GM12801 (cell line): ENCODE measurements around the gene COL19A1.

Experiments used
- TF ChIP-seq, protein P1 (sequence below): IDR thresholded peaks from one replicate; pipeline ENCODE4 v1.5.1; 2011; ENCODE audit warnings: control low read depth; ENCODE audit not compliant: insufficient read length; ENCODE audit errors: extremely low read depth

The COL19A1 gene

DNA sequence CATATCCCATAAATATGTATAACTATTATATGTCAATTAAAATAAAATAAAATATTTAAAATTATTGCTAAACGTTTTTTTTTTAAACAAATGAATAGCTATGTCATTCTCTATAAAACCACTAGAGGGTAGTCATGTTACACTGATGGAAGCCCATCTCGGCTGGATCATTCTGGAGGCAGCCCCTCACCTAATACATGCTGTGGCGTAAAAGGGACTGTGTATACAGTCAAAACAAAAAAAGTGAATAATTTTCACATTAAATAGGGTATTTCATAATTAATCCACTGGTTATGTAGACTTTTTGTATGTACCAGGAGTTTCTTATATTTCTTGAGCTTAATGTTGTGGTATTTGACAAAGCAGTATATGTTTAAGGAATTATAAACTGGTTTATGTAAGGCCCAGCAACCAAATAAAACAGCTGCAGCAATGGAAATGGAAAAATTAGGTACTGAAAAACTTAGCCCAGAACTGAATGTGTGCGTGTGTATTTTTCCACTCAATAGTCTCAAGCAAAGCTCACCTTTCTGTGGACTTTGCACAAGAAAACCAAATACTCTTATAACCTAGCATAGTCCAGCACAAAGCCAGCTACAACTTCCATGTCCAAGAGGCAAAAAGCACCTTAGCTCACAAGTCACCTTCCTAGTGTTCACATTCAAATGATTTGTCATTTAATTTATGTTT lies 354.8 kb downstream of the COL19A1 start:
- TF ChIP-seq, protein P1, sequence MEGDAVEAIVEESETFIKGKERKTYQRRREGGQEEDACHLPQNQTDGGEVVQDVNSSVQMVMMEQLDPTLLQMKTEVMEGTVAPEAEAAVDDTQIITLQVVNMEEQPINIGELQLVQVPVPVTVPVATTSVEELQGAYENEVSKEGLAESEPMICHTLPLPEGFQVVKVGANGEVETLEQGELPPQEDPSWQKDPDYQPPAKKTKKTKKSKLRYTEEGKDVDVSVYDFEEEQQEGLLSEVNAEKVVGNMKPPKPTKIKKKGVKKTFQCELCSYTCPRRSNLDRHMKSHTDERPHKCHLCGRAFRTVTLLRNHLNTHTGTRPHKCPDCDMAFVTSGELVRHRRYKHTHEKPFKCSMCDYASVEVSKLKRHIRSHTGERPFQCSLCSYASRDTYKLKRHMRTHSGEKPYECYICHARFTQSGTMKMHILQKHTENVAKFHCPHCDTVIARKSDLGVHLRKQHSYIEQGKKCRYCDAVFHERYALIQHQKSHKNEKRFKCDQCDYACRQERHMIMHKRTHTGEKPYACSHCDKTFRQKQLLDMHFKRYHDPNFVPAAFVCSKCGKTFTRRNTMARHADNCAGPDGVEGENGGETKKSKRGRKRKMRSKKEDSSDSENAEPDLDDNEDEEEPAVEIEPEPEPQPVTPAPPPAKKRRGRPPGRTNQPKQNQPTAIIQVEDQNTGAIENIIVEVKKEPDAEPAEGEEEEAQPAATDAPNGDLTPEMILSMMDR, result no peak

DNA sequence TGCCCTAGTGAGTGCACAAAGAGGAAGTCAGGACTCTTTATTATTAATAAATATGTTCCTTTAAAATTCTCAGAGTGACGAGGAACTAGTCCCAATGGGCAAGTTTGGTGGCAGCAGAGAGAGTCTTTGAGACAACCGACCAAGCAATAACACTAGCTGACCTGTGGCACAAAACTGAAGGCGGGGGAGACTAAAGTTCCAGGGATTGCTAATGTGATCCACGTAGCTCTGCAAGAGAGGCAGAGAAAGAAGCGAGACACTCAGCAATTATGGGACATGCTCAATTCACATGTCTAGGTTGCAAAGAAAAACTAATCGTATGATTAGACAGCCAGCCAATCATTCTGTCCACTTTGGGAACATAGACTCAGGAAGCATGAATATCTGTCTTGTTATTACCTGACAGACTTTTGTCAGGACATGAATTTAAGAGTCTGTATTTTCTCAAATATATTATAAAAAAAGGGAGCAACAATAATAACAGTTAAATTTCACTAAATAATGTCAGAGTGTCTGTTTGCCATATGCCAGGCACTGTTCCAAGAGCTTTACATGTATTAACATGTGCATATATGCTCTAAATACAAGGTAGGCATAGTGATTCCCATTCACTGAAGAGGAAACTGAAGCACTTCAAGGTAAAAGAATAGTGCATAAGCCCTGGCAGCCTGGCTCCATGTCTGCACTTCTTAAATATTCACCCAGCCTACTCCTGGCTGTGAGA lies 355.5 kb downstream of the COL19A1 start:
- TF ChIP-seq, protein P1, result no peak

DNA sequence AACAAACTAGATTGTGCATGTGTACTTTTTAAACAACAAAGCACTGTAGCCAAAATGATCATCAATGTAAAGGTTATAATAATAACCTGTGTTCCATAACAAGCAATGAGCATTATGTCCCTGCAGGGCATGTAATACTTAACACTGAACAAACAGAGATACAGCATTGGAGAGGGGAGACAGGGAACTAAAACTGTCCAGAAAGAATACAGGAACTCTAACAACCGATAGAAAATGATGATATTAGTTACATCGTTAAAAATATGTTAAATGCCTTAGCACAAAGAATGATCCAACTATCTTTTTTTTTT lies 356.0 kb downstream of the COL19A1 start:
- TF ChIP-seq, protein P1, result no peak

DNA sequence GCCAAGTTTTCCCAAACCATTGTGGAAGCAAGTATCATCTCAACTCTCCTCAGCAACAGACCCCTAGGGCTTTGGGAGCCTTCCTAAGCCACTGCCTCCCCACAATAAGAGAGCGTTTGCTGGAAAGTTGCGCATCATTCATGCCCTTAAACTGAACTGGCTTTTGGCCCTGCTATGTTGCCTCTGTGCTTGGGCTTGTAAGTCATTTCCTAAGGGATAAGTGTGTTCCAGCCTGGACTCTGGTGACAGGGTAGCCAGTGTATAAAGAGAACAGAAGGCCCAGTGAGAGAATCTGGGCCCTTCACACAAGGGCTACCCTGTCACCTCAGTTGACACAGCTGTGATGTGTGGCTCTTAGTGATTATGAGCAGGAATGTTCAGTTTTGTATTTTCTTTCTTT lies 358.7 kb downstream of the COL19A1 start:
- TF ChIP-seq, protein P1, result no peak

DNA sequence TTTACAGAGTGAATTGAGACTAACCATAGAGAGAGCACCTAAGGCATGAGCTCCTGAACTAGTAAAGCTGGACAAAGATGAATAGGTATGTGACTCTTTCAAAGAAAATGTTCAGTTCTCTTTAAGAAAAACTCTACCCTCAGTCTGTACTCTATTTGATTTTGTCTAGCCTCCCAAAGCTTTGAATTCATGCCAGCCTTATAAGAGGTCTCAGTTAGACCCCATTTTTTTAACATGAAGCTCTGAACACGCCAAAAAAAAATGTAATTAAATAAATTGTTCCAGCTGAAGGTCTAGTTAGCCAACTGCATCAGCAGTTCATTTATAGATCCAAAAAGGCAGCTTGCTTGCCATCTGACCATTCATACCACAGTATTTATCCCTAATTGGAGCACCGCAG lies 365.0 kb downstream of the COL19A1 start:
- TF ChIP-seq, protein P1, result no peak

DNA sequence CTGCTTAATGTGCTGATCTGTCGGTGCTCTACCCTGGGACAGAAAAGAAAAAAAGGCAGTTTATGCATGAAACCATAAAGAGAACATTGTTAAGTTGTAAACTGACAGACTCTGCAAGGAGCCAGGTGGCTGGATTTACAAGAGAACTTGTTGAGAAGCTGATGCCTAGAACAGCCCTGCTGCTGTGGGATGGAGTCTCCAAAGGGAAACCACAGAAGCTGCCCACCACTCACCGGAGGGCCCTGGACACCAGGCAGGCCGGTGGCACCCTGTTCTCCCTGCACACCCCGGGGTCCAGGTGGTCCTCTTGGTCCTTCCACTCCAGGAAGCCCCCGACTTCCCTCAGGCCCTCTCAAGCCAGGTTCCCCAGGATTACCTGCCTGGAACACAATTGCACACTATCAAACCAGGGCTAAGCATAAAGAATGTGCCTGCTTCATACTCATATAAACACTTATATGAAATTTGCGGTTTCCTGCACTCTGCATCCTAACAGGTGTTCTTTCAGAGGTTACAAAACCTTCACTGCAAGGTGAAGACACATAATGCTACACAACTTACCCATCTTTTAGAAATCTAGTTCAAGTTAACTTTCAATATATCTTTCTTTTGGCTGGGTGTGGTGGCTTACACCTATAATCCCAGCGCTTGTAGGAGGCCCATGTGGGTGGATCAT lies 368.3 kb downstream of the COL19A1 start:
- TF ChIP-seq, protein P1, result no peak

DNA sequence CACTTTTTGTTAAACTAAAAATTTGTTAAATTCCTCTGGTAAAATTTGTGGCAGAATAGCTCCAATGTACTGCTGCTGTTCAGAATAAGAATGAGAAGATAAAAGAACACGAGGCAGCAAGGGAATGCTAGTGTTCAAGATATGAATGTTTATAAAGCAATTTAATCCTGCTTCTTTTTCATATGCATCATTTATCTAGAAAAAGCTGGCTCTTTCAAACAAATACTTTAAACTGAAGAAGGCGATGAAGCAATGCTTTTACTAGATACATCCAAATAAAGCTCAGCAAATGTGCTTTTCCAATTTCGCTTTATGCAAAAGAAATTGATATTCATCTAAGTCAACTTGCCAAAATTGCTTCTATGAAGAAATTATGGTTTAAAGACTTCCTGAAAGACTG lies 370.0 kb downstream of the COL19A1 start:
- TF ChIP-seq, protein P1, result no peak
